ENCODE results near the gene ZNF467.

- TF ChIP-seq, protein P1, sequence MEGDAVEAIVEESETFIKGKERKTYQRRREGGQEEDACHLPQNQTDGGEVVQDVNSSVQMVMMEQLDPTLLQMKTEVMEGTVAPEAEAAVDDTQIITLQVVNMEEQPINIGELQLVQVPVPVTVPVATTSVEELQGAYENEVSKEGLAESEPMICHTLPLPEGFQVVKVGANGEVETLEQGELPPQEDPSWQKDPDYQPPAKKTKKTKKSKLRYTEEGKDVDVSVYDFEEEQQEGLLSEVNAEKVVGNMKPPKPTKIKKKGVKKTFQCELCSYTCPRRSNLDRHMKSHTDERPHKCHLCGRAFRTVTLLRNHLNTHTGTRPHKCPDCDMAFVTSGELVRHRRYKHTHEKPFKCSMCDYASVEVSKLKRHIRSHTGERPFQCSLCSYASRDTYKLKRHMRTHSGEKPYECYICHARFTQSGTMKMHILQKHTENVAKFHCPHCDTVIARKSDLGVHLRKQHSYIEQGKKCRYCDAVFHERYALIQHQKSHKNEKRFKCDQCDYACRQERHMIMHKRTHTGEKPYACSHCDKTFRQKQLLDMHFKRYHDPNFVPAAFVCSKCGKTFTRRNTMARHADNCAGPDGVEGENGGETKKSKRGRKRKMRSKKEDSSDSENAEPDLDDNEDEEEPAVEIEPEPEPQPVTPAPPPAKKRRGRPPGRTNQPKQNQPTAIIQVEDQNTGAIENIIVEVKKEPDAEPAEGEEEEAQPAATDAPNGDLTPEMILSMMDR (IDR thresholded peaks at IDR 0.05; ENCODE audit: low read depth, low read length), result no peak
- no peak for TF ChIP-seq POLR2A (IDR thresholded peaks at IDR 0.05; ENCODE audit: extremely low read depth, insufficient read length)
These were observed 10.8 kb downstream of the ZNF467 start for GRCh38 chr7:149762610-149763009.
